B cell (primary cell): Measurements from ENCODE around the gene TCN2.

Experiments
- EZH2 ChIP-seq: IDR thresholded peaks from 2 replicates; pipeline ENCODE4 v1.6.1; 2012; ENCODE audit warnings: borderline replicate concordance, low read depth, mild to moderate bottlenecking, moderate library complexity, low read length; ENCODE audit not compliant: insufficient read depth, poor library complexity, severe bottlenecking
- TF ChIP-seq, protein P1 (sequence below): fragments of 200-600 bp; IDR thresholded peaks from one replicate; pipeline ENCODE4 v1.8.0; 2022; ENCODE audit warnings: antibody characterized with exemption, mild to moderate bottlenecking

DNA sequence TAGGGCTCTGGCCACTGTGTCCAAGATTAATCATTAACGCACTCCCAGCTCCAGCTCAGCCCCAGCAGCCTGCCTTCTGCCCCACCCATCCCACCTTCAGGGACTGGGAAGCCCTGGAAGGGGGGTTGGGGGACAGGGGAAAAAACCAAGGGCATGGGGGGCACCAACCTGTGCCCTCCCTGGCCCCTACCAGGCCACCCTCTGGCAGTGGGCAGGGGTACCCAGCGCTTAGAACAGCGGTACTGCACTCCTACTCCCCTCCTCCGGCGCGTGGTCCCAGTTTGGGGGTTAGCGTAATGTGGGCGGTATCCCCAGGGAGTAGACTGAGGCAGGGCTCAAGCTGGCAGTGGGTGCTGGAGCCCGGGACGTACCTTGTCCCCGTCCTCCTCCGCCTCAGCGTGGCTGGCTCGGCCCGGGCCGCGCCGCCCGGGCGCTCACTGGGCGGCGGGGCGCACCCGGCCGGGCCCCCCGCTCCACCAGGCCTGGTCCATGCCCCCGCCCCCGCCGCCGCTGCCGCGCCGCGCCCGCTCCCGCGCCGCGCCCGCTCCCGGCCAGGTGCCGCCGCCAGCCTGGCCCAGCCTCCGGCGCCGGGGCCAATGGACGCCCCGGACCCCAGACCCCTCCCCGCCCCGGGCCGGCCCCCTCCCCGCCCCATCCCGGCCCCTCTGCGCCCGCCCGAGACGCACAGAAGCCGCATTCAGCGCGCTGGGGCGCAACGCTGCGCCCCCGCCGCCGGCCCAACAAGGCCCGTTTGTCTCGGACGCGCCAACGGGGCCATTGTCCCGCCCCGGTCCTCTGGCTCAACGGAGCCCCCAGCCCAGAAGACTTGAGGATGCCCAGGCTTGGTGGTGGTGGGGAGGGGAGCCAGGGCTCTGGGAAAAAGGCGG is 32.6 kb upstream of the TCN2 start, which contains the start of gene GAL3ST1:
- TF ChIP-seq, protein P1, sequence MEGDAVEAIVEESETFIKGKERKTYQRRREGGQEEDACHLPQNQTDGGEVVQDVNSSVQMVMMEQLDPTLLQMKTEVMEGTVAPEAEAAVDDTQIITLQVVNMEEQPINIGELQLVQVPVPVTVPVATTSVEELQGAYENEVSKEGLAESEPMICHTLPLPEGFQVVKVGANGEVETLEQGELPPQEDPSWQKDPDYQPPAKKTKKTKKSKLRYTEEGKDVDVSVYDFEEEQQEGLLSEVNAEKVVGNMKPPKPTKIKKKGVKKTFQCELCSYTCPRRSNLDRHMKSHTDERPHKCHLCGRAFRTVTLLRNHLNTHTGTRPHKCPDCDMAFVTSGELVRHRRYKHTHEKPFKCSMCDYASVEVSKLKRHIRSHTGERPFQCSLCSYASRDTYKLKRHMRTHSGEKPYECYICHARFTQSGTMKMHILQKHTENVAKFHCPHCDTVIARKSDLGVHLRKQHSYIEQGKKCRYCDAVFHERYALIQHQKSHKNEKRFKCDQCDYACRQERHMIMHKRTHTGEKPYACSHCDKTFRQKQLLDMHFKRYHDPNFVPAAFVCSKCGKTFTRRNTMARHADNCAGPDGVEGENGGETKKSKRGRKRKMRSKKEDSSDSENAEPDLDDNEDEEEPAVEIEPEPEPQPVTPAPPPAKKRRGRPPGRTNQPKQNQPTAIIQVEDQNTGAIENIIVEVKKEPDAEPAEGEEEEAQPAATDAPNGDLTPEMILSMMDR = no peak
- TF ChIP-seq EZH2 = no peak
